H9 (cell line): ENCODE results near the gene KCNMB2. TPM values are rescaled to one million over a fixed set of nuclear protein-coding genes. Genes with fewer than 3 reads are reported as not detected.

ENCODE experiments used
- DNase-seq: peaks from one replicate; pipeline ENCODE4 v3.0.0-alpha.2; 2017
- H2AFZ ChIP-seq: one replicate; pipeline ENCODE4 v1.6.1; 2013; ENCODE audit warnings: mild to moderate bottlenecking, low read length, control low read depth, moderate library complexity
- H2AK5ac ChIP-seq: 2 replicates; pipeline ENCODE4 v1.6.1; 2013; ENCODE audit warnings: low read length, control low read depth, mixed read lengths; ENCODE audit not compliant: insufficient read length
- H2BK120ac ChIP-seq: one replicate; pipeline ENCODE4 v1.6.1; 2013; ENCODE audit warnings: low read depth, mild to moderate bottlenecking, low read length, control low read depth, inconsistent platforms; ENCODE audit not compliant: poor library complexity, severe bottlenecking
- H2BK12ac ChIP-seq: 2 replicates; pipeline ENCODE4 v1.6.1; 2013; ENCODE audit warnings: low read length, control low read depth, mixed read lengths, low read depth; ENCODE audit not compliant: insufficient read length
- H2BK15ac ChIP-seq: 2 replicates; pipeline ENCODE4 v1.6.1; 2013; ENCODE audit warnings: low read depth, low read length, control low read depth
- H2BK20ac ChIP-seq: one replicate; pipeline ENCODE4 v1.6.1; 2013; ENCODE audit warnings: low read depth, mild to moderate bottlenecking, low read length, control low read depth, inconsistent platforms; ENCODE audit not compliant: poor library complexity, severe bottlenecking
- H2BK5ac ChIP-seq: 2 replicates; pipeline ENCODE4 v1.6.1; 2013; ENCODE audit warnings: low read length, control low read depth, mixed read lengths; ENCODE audit not compliant: insufficient read length
- H3K14ac ChIP-seq: 2 replicates; pipeline ENCODE4 v1.6.1; 2013; ENCODE audit warnings: low read length, control low read depth; ENCODE audit not compliant: insufficient read depth
- H3K18ac ChIP-seq: 2 replicates; pipeline ENCODE4 v1.6.1; 2013; ENCODE audit warnings: low read depth, mild to moderate bottlenecking, mixed read lengths, low read length, control low read depth; ENCODE audit not compliant: insufficient read length
- H3K23ac ChIP-seq: 2 replicates; pipeline ENCODE4 v1.6.1; 2013; ENCODE audit warnings: low read length, control low read depth, mixed read lengths, low read depth; ENCODE audit not compliant: insufficient read length
- H3K23me2 ChIP-seq: 2 replicates; pipeline ENCODE4 v1.6.1; 2013; ENCODE audit warnings: low read depth, mild to moderate bottlenecking, mixed read lengths, low read length, control low read depth; ENCODE audit not compliant: insufficient read length, poor library complexity, severe bottlenecking
- H3K27ac ChIP-seq: 2 replicates; pipeline ENCODE4 v1.5.1; 2013; ENCODE audit warnings: low read length, control low read depth, mixed read lengths, low read depth; ENCODE audit not compliant: insufficient read length
- H3K27me3 ChIP-seq: 2 replicates; pipeline ENCODE4 v1.6.1; 2013; ENCODE audit warnings: low read length, control low read depth, inconsistent platforms; ENCODE audit not compliant: insufficient read depth
- H3K4ac ChIP-seq: 2 replicates; pipeline ENCODE4 v1.6.1; 2013; ENCODE audit warnings: low read depth, mild to moderate bottlenecking, control low read depth, inconsistent platforms, low read length, moderate library complexity
- H3K4me1 ChIP-seq: 2 replicates; pipeline ENCODE4 v1.6.1; 2013; ENCODE audit warnings: low read length, control low read depth, inconsistent platforms; ENCODE audit not compliant: insufficient read depth
- H3K4me2 ChIP-seq: 2 replicates; pipeline ENCODE4 v1.6.1; 2013; ENCODE audit warnings: low read length, control low read depth, mixed read lengths; ENCODE audit not compliant: insufficient read length, insufficient read depth
- H3K56ac ChIP-seq: 2 replicates; pipeline ENCODE4 v1.6.1; 2013; ENCODE audit warnings: low read depth, mild to moderate bottlenecking, mixed read lengths, low read length, control low read depth; ENCODE audit not compliant: insufficient read length
- H3K79me1 ChIP-seq: 2 replicates; pipeline ENCODE4 v1.6.1; 2013; ENCODE audit warnings: low read depth, mild to moderate bottlenecking, moderate library complexity, low read length, control low read depth, inconsistent platforms; ENCODE audit not compliant: insufficient read depth, poor library complexity, severe bottlenecking
- H3K79me2 ChIP-seq: 2 replicates; pipeline ENCODE4 v1.6.1; 2013; ENCODE audit warnings: low read length, control low read depth, inconsistent platforms; ENCODE audit not compliant: insufficient read depth
- H3K9ac ChIP-seq: 2 replicates; pipeline ENCODE4 v1.6.1; 2013; ENCODE audit warnings: low read length, control low read depth, mixed read lengths; ENCODE audit not compliant: insufficient read length; ENCODE audit errors: extremely low read depth
- H3K9me3 ChIP-seq: one replicate; pipeline ENCODE4 v1.6.1; 2013; ENCODE audit warnings: low read depth, low read length, inconsistent platforms; ENCODE audit not compliant: control insufficient read depth
- H3T11ph ChIP-seq: one replicate; pipeline ENCODE4 v1.6.1; 2013; ENCODE audit warnings: mild to moderate bottlenecking, low read length, control low read depth, inconsistent platforms
- H4K20me1 ChIP-seq: one replicate; pipeline ENCODE4 v1.6.1; 2013; ENCODE audit not compliant: control insufficient read depth, insufficient read length, insufficient read depth
- H4K5ac ChIP-seq: 2 replicates; pipeline ENCODE4 v1.6.1; 2013; ENCODE audit warnings: low read depth, mild to moderate bottlenecking, mixed read lengths, low read length, control low read depth; ENCODE audit not compliant: insufficient read length
- H4K8ac ChIP-seq: replicated peaks from 2 replicates; pipeline ENCODE4 v1.6.1; 2013; ENCODE audit warnings: low read length, control low read depth, mixed read lengths, low read depth; ENCODE audit not compliant: insufficient read length
- H4K91ac ChIP-seq: 2 replicates; pipeline ENCODE4 v1.6.1; 2013; ENCODE audit warnings: low read depth, mild to moderate bottlenecking, moderate library complexity, mixed read lengths, low read length, control low read depth; ENCODE audit not compliant: insufficient read length
- H3K27ac Mint-ChIP-seq, 3 experiments: 2 replicates in 2 of 3; 3 replicates in 1 of 3; pipeline ENCODE4 v1.8.0; 2020 to 2021; ENCODE audit warnings: mixed read lengths in 3 of 3, mild to moderate bottlenecking in 1 of 3, moderate library complexity in 1 of 3
- H3K27me3 Mint-ChIP-seq: 2 replicates; pipeline ENCODE4 v1.8.0; 2021; ENCODE audit warnings: low read depth, mild to moderate bottlenecking, moderate library complexity, mixed read lengths
- H3K36me3 Mint-ChIP-seq, 3 experiments: 2 replicates in 2 of 3; 3 replicates in 1 of 3; pipeline ENCODE4 v1.8.0; 2020 to 2021; ENCODE audit warnings: low read depth in 3 of 3, mixed read lengths in 3 of 3; ENCODE audit not compliant: insufficient read depth in 1 of 3
- H3K4me1 Mint-ChIP-seq, 2 experiments: 2 replicates each; pipeline ENCODE4 v1.8.0; 2020; ENCODE audit warnings: mixed read lengths in 2 of 2
- H3K4me3 Mint-ChIP-seq, 2 experiments: 2 replicates in 1 of 2; 3 replicates in 1 of 2; pipeline ENCODE4 v1.8.0; 2020 to 2021; ENCODE audit warnings: mild to moderate bottlenecking in 2 of 2, mixed read lengths in 2 of 2, moderate library complexity in 1 of 2
- H3K9me3 Mint-ChIP-seq, 2 experiments: 2 replicates in 1 of 2; 3 replicates in 1 of 2; pipeline ENCODE4 v1.8.0; 2020; ENCODE audit warnings: mild to moderate bottlenecking in 2 of 2, mixed read lengths in 2 of 2, moderate library complexity in 1 of 2
- CTCF ChIP-seq: fragments of 200-600 bp; sonication (generic); conservative IDR thresholded peaks from 3 replicates; pipeline ENCODE4 v1.8.0; 2021; ENCODE audit warnings: antibody characterized with exemption, mild to moderate bottlenecking
- WGBS: extraction: QIAGEN DNeasy Blood & Tissue Kit; methylation state at CpG from one replicate; pipeline ENCODE4 v1.1.7; 2013; ENCODE audit warnings: missing lambda C conversion rate, low lambda C conversion rate, mixed read lengths; ENCODE audit not compliant: insufficient read length; ENCODE audit errors: extremely low coverage; 5-methylcytosine and 5-hydroxymethylcytosine counted together
- total RNA-seq: library from RNA; stranded (reverse); gene quantifications from 2 replicates; pipeline ENCODE4 v1.2.1, GENCODE V29; 2021

The KCNMB2 gene
- total RNA-seq, 1 experiment from 2014 or later, result not detected

DNA sequence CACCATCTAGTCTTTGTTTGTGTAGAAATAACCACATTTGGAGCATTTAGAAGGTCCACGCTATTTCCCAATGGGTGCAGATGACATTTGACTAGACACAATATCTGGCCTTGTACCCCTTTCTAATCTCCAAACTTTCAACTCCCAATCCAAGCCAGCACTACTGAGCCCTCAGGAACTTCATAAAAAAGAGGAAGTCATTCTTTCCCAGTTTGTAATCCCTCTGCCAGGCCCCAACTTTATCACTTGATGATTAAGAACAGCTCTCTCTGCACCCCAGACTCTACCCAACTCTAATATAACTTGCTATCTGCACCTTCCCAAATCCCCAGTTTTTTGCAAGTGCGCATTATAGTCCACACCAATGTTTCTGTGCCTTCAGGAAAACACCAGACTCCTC, 170.2 kb downstream of the KCNMB2 start:
- Histone ChIP-seq H3K14ac (no peak overlapping the region), H2BK5ac (no peak overlapping the region), H2BK12ac (no peak overlapping the region), H3T11ph (no peak overlapping the region), H3K9me3 (no peaks in the 10 kb centered on the region), H3K27ac (no peak overlapping the region), H3K4me2 (no peak overlapping the region), H3K79me2 (no peaks in the 10 kb centered on the region), H4K5ac (no peak overlapping the region), H3K4me1 (peaks cover 8% of the 10 kb centered on the region; the same call in 1 of the 2 replicates), H2AFZ (no peak overlapping the region), H3K9ac (no peak overlapping the region), H4K91ac (no peak overlapping the region), H2BK20ac (no peak overlapping the region), H3K4ac (no peak overlapping the region), H4K20me1 (no peaks in the 10 kb centered on the region), H2AK5ac (no peak overlapping the region), H2BK15ac (no peak overlapping the region), H3K18ac (no peak overlapping the region), H3K23ac (no peak overlapping the region), H2BK120ac (no peak overlapping the region), H3K23me2 (no peaks in the 10 kb centered on the region), H3K56ac (no peak overlapping the region), H3K27me3 (no peaks in the 10 kb centered on the region), H4K8ac (no peak overlapping the region), H3K79me1 (no peaks in the 10 kb centered on the region)
- H3K9me3 Mint-ChIP-seq, result no peaks in the 10 kb centered on the region
- H3K27ac Mint-ChIP-seq, result peak overlapping the region in 1 of 3 experiments; percentile 8; a peak in 3 of 7 replicates
- H3K36me3 Mint-ChIP-seq, result no peaks in the 10 kb centered on the region
- TF ChIP-seq CTCF, result no peak
- DNase-seq, result no peak
- no peak overlapping the region for H3K4me3 Mint-ChIP-seq
- H3K27me3 Mint-ChIP-seq, result no peaks in the 10 kb centered on the region
- WGBS, result no CpG with 5 or more reads among the region's 2 CpGs
- peaks cover 25 to 29% of the 10 kb centered on the region in 2 experiments for H3K4me1 Mint-ChIP-seq
